Stimulated activated naive CD8-positive, alpha-beta T cell treated with anti-CD3 and anti-CD28 coated beads, Interleukin-15, Interleukin-2, amounts not matched to agents 100 U/mL and 50 U/mL, for 24 hours (primary cell): ENCODE results near the gene POLDIP2.
A peak's percentile ranks its signal among the peaks of the same experiment; 100 is the strongest.

Experiments used
- ATAC-seq: fragments of 150-1000 bp; cut with Tn5 transposase; one replicate; pipeline ENCODE4 v1.10.0; 2021
- DNase-seq: peaks from one replicate; pipeline ENCODE4 v3.0.0; 2021

Gene POLDIP2

DNA sequence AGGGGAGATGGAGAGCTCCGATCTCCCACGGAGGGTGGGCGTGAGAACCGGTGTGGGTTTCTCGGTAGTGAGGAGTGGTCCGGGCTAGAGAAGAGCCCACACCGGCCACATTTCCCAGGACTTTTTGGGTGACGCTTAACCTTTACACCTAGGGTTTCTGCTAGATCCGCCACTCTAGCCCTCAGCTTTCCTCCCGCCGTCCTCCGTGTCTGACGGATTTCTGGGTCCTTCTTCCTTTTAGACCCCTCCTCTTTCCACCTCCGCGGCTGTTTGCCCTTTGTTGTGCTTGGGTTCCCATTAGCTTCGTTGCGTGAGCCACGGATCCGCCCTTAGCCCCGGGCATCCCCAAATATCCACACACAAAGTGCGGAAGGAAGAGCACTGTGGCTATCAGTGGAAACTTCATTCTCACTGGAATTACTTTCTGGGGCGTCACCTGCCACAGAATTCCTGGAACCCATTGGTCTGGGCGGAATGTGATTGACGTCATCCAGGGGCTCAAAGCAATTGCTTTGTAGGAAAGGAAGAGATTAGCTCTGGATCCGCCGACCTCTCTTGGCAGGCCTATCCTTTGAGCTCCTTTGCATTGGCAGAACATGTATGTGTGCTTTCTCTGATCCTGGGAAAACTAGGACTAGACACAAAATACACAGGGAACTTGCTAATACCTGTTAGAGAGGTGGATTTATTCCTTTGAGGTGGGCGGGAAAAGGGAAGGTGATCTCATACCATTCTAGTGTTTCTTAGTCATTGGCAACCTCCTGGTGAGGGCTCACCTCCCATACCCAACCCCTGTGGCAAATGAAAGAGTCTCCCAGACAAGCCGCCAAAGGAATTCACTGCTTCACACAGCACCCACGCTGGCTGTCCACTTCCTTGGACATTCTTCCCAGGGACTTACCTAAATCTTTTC is 21.1 kb downstream of the POLDIP2 start:
- DNase-seq = peak; percentile 40
- ATAC-seq = no peak

DNA sequence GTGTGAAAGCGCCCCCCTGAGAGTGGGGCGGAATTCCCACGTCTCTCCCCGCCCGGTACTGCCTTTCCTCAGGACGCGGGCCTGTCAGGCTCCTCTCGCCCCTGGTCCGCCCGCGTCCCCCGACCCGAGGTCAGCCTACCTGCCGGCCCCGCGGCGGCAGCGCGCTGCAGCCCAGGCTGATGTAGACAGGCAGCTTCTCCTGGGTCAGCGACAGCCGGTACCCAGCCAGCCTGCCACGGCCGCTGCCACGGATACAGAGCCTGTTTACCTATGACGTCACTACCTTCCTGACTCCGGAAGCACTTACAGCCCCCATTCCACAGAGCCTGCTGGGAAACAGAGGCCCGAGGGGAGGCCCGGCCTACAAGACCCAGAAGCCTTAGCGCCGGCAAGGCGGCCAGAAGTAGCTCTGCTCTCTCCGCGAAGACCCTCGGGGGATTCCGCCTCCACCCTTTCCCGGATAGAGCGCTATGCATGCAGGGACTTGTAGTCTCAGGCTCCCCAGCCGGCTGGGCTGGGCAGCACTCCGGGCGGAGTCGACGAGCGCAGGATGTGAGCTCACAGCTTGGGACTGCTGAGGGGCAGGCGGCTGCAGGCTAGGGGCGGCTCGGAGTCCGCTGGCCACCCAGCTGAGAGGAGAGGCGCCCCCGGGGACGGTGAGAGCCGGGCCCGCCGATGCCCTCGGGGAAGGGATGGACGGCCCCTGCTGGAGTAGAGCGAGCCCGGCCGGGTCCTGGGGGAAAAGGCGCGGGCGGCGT is 21.9 kb downstream of the POLDIP2 start, which contains the start of the genes IFT20 and TNFAIP1:
IFT20 (minus strand) TSS at position 272 of the 758 bp plus-strand sequence. CDS start 3,487 bp downstream, outside the sequence.
TNFAIP1 (plus strand) TSS at position 561 of the 758 bp plus-strand sequence. CDS start 3,761 bp downstream, outside the sequence.
- peak; percentile 95 for DNase-seq
- peak; percentile 99 for ATAC-seq

DNA sequence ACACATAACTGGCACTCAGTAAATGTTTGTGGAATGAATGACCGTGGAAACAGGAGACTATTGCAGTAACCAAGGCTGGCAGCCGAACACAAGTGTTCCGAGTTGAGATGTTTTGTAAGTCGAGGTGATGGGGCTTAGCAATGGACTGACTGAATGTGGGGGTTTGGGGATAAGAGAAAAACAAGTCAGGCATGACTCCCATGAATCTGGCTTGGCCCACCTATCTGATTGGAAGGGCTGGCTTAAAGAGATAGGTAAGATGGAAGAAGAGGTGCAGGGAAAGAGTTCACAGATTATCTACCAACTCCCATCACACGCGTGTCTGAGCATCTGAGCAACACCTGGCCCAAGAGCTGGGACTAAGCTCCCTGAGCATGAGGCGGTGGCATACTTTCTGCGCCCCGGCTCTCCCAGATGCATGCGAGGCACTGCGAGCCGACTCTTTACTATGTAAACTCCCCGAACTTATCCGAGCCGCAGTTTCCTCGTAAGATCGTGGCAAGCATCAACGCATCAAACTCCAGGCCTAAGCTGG is 22.6 kb downstream of the POLDIP2 start:
- DNase-seq (no peak), ATAC-seq (no peak)

DNA sequence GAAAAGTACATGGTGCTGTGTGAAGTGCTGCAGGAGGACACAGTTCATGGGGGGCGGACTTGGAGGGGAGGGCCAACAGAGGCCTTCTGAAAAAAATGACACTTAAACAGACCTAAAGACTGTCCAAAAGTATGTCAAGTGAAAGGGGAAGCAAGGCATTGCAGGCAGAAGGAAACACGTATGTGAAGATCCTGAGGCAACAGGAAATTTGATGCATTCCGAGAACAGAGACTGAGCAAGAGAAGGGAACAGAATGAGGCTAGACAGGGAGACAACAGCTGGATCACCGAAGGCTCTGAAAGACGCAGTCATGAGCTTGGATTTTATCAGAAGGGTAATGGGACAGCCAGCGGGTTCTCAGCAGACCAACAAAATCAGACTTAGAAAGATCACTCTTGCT is 23.2 kb downstream of the POLDIP2 start:
- ATAC-seq = no peak

GRCh38 chr17:28333083-28333746 is 24.1 kb downstream of the POLDIP2 start:
- DNase-seq = no peak
- no peak for ATAC-seq

More for the DNA sequence above, 23.2 kb downstream of the POLDIP2 start:
- DNase-seq = no peak

DNA sequence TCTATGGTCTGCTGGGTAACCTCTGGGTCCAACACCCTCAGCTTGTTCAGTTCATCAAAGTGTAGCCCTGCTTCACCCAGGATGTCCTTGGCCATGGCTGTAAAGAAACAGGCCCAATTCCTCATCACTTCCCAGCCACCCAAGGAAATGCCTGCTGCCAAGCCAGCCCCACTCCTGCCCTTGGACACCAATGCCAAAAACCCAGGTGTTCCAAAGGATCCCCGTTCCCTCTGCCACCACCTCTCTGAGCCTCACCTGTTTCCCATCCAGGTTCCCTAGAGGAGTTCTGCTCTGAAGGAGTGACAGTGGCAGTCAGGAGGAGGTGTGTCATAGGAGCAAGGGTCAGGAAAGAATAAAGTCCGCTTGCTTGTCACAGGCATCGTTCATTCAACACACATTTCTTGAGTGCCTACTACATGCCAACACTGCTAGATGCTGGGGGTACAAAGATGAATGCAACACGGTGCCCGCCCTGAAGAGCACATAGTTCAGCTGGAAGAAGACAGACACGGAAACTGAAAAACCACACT is 25.4 kb downstream of the POLDIP2 start:
- no peak for DNase-seq
- no peak for ATAC-seq

DNA sequence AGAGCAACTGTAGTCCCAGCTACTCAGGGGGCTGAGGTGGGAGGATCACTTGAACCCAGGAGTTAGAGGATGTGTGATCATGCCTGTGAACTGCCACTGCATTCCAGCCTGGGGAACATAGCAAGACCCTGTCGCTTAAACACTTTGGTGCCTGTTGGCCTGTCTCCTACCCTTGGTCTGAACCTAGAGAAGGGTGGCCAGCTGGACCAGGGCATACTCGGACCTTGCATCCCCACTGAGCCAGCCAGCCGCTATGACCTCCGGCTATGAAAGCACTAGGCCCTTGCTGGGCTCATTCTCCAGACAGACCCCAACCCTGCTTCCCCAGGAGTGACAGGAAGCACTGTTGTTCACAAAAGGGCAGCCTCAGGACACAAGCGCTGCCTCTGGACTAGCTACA is 26.7 kb downstream of the POLDIP2 start:
- ATAC-seq (no peak), DNase-seq (no peak)

GRCh38 chr17:28328325-28328724 is 29.0 kb downstream of the POLDIP2 start:
- ATAC-seq (no peak), DNase-seq (no peak)

GRCh38 chr17:28327709-28328108 is 29.6 kb downstream of the POLDIP2 start:
- ATAC-seq (no peak), DNase-seq (no peak)

DNA sequence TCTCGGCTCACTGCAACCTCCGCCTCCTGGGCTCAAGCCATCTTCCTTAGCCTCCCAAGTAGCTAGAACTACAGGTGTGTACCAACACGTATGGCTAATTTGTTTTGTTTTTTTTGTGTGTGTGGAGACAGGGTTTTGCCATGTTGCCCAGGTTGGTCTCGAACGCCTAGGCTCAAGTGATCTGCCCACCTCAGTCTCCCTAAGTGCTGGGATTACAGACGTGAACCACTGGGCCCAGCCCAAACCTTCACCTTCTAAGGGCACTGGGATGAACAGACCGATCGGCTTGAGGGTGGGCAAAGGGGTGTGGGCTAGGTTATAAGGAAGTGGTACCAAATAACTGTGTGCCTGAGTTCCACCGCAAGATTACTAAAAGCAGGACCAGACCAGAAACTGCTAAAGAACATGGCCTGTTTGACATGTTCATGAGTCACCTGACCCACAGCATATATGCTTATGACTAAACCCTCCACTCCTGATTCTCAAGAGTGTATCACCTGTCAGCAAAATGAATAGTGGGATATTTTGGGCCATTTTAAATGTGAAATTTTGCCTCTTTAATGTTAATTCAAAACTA is 30.2 kb downstream of the POLDIP2 start:
- peak; percentile 88 for ATAC-seq
- DNase-seq = no peak

- ATAC-seq = no peak
- DNase-seq = no peak
These were observed 31.2 kb downstream of the POLDIP2 start for GRCh38 chr17:28326114-28326513.

DNA sequence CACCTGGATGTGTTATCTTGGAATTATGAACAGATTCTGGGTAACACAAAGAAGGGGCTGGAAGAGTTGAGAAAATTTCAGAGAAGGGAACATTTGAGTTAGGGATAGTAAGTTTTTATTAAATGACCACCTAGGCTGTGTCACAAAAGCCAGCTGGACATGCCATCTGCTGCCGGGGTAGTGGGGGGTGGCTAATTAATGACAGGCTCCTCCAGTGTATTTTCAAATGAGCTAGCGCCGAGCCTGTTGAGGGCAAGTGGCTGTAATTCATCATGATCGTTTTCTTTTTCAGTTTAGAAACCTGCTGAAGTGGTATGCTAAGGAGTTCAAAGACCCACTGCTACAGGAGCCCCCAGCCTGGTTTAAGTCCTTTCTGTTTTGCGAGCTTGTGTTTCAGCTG is 32.1 kb downstream of the POLDIP2 start:
- DNase-seq (no peak), ATAC-seq (no peak)

DNA sequence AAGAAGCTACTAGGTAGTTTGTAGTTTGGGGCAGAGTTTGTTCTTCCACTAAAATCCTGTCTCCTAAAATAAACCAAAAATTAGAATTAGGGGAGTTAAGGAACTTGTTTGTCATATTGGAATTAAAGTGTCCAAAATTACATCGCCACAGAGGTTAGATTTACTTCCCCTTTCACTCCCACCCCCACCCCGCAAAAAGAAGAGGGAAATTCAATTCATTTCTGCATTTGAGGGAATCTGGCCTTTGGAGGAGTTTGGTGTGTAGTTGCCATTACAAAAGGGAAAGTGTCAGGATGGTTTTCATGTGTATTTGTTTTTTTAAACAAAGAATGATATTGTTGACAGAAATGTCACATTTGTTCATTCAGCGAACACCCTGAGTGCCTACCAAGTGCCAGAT is 32.5 kb downstream of the POLDIP2 start:
- ATAC-seq = no peak

GRCh38 chr17:28324267-28324745 is 33.0 kb downstream of the POLDIP2 start:
- DNase-seq (no peak), ATAC-seq (no peak)

More for the DNA sequence above, 32.5 kb downstream of the POLDIP2 start:
- no peak for DNase-seq

DNA sequence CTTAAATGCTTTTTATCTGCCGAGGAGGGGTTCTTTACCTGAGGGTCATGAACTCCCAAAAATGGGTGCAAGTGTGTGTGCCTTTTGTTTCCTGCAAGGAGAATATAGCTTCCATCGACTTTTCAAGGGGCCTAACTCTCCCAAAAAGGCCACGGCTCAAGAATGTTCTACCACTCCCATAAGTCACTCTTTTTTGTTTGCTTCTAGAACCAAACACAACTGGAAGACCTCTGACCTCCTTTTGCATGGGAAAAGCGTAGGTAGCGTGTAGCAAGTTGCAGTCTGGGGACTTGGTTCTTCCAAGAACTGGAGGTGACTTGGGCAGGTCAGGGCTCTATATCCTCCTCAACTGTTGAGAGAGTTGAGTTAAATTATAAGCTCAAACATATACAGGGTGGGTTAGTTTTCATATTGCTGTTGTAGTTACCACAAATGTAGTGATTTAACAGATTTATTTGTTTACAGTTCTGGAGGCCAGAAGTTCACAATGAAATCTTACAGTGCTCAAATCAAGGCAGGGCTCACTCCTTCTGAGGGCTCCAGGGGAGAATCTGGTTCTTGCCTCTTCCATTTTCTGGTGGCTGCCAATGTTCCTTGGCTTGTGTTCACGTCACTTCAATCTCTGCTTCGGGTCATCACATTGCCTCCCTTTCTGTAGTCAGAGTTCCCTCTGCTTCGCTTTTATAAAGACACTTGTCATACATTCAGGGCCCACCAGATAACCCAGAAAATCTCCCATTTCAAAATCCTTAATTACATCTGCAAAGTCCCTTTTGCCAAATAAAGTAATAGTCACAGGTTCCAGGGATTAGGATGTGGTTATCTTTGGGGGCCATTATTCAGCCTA is 36.9 kb downstream of the POLDIP2 start:
- no peak for ATAC-seq

DNA sequence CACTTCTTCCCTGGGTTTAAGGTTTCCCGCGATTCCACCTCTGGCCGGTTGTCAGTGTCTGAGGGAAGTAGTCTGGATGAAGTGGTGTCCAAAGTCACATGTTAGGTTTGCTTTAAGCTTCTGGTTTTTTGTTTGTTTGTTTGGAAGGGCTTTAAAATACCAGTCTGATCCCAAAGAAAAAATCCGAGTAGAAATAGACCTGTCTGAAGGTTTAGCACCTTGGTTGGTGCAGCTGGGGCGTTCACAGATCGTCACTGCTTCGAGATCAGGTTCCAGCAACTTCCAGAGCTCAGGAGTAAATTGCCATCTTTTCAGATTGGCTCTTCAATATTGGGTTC is 37.8 kb downstream of the POLDIP2 start:
- no peak for DNase-seq

More for the DNA sequence above, 36.9 kb downstream of the POLDIP2 start:
- DNase-seq = no peak

GRCh38 chr17:28318759-28319597 is 38.3 kb downstream of the POLDIP2 start, which contains the start of gene TMEM97:
TMEM97 (plus strand) TSS chr17:28319200; CDS start chr17:28319240, 40 bp downstream.
- ATAC-seq (peak; percentile 99), DNase-seq (peak; percentile 97)

More for the DNA sequence above, 37.8 kb downstream of the POLDIP2 start:
- ATAC-seq = no peak

DNA sequence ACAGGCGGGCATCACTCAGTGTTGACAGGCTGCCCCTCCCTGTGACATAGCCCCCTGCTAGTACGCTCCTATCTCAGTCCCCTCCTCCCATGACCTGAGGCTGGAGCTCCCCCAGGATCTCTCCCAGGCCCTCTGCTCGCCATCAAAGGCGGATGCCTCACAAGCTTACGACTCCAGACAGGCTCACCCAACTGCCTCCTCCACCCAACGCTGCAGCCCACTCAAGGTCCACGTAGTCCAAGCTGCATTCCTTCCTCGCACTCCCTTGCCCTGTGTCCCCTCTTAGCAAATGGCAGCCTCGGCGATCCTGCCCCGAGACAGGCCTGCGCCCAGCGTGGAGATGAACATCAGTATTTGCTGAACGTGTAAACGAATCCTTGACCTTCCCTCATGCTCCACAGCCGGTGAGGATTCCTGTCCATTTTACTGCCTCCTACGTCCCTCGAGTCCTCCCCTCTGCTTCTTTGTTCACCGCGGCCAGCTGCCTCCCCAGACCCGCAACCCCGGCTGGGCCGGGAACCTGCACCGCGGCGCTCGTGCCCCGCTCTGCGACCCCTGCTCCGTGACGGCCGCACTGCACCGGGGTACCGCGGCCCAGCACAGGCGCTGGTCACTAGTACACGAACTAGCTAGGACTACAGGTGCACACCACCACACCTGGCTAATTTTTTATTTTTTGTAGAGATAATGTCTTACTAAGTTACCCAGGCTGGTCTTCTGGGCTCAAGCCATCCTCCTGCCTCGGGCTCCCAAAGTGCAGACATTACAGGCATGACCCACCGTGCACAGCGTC is 39.2 kb downstream of the POLDIP2 start:
- peak; percentile 36 for DNase-seq

More for the DNA sequence above, 39.2 kb downstream of the POLDIP2 start:
- ATAC-seq = peak; percentile 3
